Panc1 (cell line): ENCODE data around the gene RARB.

Experiments used
- CTCF ChIP-seq: fragments of 450-650 bp; IDR thresholded peaks from 2 replicates; pipeline ENCODE4 v1.5.1; 2017; ENCODE audit warnings: mild to moderate bottlenecking
- REST ChIP-seq, 2 experiments: IDR thresholded peaks; 2 replicates each; pipeline ENCODE4 v1.6.1; 2011 to 2012; ENCODE audit warnings: low read depth in 2 of 2, control low read depth in 1 of 2, low read length in 1 of 2, mild to moderate bottlenecking in 1 of 2, moderate library complexity in 1 of 2; ENCODE audit not compliant: insufficient read depth in 1 of 2
- SIN3A ChIP-seq: IDR thresholded peaks from 2 replicates; pipeline ENCODE4 v1.6.1; 2012; ENCODE audit warnings: low read depth, mild to moderate bottlenecking, low read length, moderate library complexity, borderline replicate concordance; ENCODE audit not compliant: insufficient read depth

DNA sequence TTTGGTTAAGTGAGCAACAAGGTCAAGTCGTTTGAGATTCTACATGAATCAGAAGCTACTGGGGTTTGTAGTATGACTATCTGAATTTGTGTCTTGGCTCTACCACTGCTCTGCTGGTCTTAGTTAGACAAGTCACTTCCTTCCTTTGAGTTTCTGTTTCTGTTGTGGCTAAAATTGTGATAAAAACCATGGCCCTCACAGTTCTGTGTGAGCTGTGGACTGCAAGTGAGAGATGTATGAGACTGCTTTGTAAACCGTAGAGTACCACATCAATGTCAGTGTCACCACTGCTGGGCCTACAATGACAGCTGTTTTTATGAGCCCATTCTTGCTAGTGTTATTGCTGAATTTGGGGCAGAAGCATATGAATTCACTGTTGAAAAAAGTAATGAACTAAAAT lies 32.7 kb downstream of the RARB start:
- no peak for TF ChIP-seq SIN3A
- TF ChIP-seq CTCF = no peak
- no peak for TF ChIP-seq REST (IDR thresholded peaks at IDR 0.05; ENCODE audit: insufficient read depth in 1 of 2, low read depth in 2 of 2, low read length in 1 of 2)
